Measurements from ENCODE around the gene PLCB2.

- TF ChIP-seq POLR2A (IDR thresholded peaks at IDR 0.05; ENCODE audit: low read length) (no peak), GATA1 (IDR thresholded peaks at IDR 0.05; ENCODE audit: low read depth, low read length) (no peak)
Measured at GRCh38 chr15:40340740-40341400, 33.1 kb upstream of the PLCB2 start, which contains the start of gene CCDC9B.

Measured in erythroblast (primary cell).